GM23338 (cell line): ENCODE data around the gene DOCK10. TPM values are rescaled to one million over a fixed set of nuclear protein-coding genes. Genes with fewer than 3 reads are reported as not detected.

Experiments used
- ATAC-seq: fragments of 200-7000 bp; cut with Tn5 transposase; 3 replicates; pipeline ENCODE4 v1.9.1; 2020
- DNase-seq: peaks from one replicate; pipeline ENCODE4 v3.0.0-alpha.2; 2015; ENCODE audit warnings: low spot score
- H2AFZ ChIP-seq: fragments of 200-600 bp; sonication (generic); 2 replicates; pipeline ENCODE4 v1.8.0; 2016; ENCODE audit warnings: antibody characterized with exemption, mild to moderate bottlenecking, moderate library complexity
- H3F3A ChIP-seq: fragments of 200-600 bp; sonication (generic); replicated peaks from 2 replicates; pipeline ENCODE4 v1.8.0; 2017; ENCODE audit warnings: antibody characterized with exemption, mixed run types, low read depth
- H3K27ac ChIP-seq: fragments of 200-600 bp; sonication (generic); 2 replicates; pipeline ENCODE4 v1.6.1; 2016; ENCODE audit warnings: low read depth
- H3K27me3 ChIP-seq: fragments of 200-600 bp; sonication (generic); 2 replicates; pipeline ENCODE4 v1.8.0; 2016; ENCODE audit warnings: mild to moderate bottlenecking, mixed run types, moderate library complexity; ENCODE audit not compliant: insufficient read depth
- H3K36me3 ChIP-seq: fragments of 200-600 bp; sonication (generic); 2 replicates; pipeline ENCODE4 v1.8.0; 2016; ENCODE audit warnings: mild to moderate bottlenecking; ENCODE audit not compliant: insufficient read depth
- H3K4me1 ChIP-seq: fragments of 200-600 bp; sonication (generic); 2 replicates; pipeline ENCODE4 v1.8.0; 2016; ENCODE audit warnings: mild to moderate bottlenecking, moderate library complexity; ENCODE audit not compliant: insufficient read depth
- H3K4me2 ChIP-seq: fragments of 200-600 bp; sonication (generic); 2 replicates; pipeline ENCODE4 v1.7.1; 2017; ENCODE audit warnings: mixed run types
- H3K4me3 ChIP-seq: fragments of 200-600 bp; sonication (generic); 2 replicates; pipeline ENCODE4 v1.6.1; 2016; ENCODE audit warnings: mixed run types
- H3K79me2 ChIP-seq: fragments of 200-600 bp; sonication (generic); replicated peaks from 2 replicates; pipeline ENCODE4 v1.8.0; 2017; ENCODE audit warnings: mild to moderate bottlenecking; ENCODE audit not compliant: insufficient read depth
- H3K9me2 ChIP-seq: fragments of 200-600 bp; sonication (generic); 2 replicates; pipeline ENCODE4 v1.8.0; 2017; ENCODE audit not compliant: insufficient read depth
- H4K20me1 ChIP-seq: fragments of 200-600 bp; sonication (generic); replicated peaks from 2 replicates; pipeline ENCODE4 v1.8.0; 2017; ENCODE audit warnings: mild to moderate bottlenecking; ENCODE audit not compliant: insufficient read depth
- H3K27ac Mint-ChIP-seq: 2 replicates; pipeline ENCODE4 v1.8.0; 2020; ENCODE audit warnings: inconsistent platforms, mild to moderate bottlenecking, moderate library complexity, mixed read lengths
- H3K27me3 Mint-ChIP-seq: 3 replicates; pipeline ENCODE4 v1.8.0; 2022; ENCODE audit warnings: low read depth, mild to moderate bottlenecking, moderate library complexity, mixed read lengths, inconsistent platforms; ENCODE audit not compliant: insufficient read depth, poor library complexity
- H3K36me3 Mint-ChIP-seq: 3 replicates; pipeline ENCODE4 v1.8.0; 2021; ENCODE audit warnings: low read depth, mild to moderate bottlenecking, inconsistent platforms, moderate library complexity, mixed read lengths
- H3K4me1 Mint-ChIP-seq: 3 replicates; pipeline ENCODE4 v1.8.0; 2020; ENCODE audit warnings: mild to moderate bottlenecking, inconsistent platforms, mixed read lengths
- H3K4me3 Mint-ChIP-seq: 3 replicates; pipeline ENCODE4 v1.8.0; 2021; ENCODE audit warnings: moderate library complexity, mild to moderate bottlenecking, inconsistent platforms, mixed read lengths
- H3K9me3 Mint-ChIP-seq: 3 replicates; pipeline ENCODE4 v1.8.0; 2020; ENCODE audit warnings: moderate library complexity, mild to moderate bottlenecking, inconsistent platforms, mixed read lengths
- CREB1 ChIP-seq: fragments of 250-450 bp; sonication (Bioruptor Pico); IDR thresholded peaks from 2 replicates; pipeline ENCODE4 v1.5.0; 2020; ENCODE audit warnings: low read depth, mild to moderate bottlenecking, moderate library complexity
- CTCF ChIP-seq, 2 experiments: fragments of 200-600 bp in 1 of 2; sonication (generic) in 1 of 2; conservative IDR thresholded peaks; 2 replicates each; pipeline versions ENCODE4 v1.5.1 to v1.6.1; 2016 to 2017; ENCODE audit warnings: antibody characterized with exemption in 2 of 2, low read depth in 2 of 2, mild to moderate bottlenecking in 2 of 2, moderate library complexity in 1 of 2
- ETS1 ChIP-seq: IDR thresholded peaks from 2 replicates; pipeline ENCODE4 v1.6.1; 2016; ENCODE audit warnings: antibody characterized with exemption
- EZH2 ChIP-seq: fragments of 200-600 bp; sonication (generic); IDR thresholded peaks from one replicate; pipeline ENCODE4 v1.8.0; 2017; ENCODE audit warnings: antibody characterized with exemption, mild to moderate bottlenecking, low read depth; ENCODE audit not compliant: unreplicated experiment
- EZH2phosphoT487 ChIP-seq: fragments of 200-600 bp; sonication (generic); IDR thresholded peaks from one replicate; pipeline ENCODE4 v1.8.1; 2018; ENCODE audit warnings: antibody characterized with exemption; ENCODE audit not compliant: unreplicated experiment
- JUNB ChIP-seq: IDR thresholded peaks from one replicate; pipeline ENCODE4 v1.6.1; 2016; ENCODE audit warnings: antibody characterized with exemption; ENCODE audit not compliant: unreplicated experiment
- NANOG ChIP-seq: IDR thresholded peaks from 2 replicates; pipeline ENCODE4 v1.6.1; 2016; ENCODE audit warnings: antibody characterized with exemption, borderline replicate concordance
- POLR2AphosphoS5 ChIP-seq: IDR thresholded peaks from 2 replicates; pipeline ENCODE4 v1.6.1; 2016; ENCODE audit warnings: antibody characterized with exemption, low read depth
- REST ChIP-seq: IDR thresholded peaks from one replicate; pipeline ENCODE4 v1.6.1; 2018; ENCODE audit warnings: antibody characterized with exemption; ENCODE audit not compliant: unreplicated experiment
- ZNF114 ChIP-seq: fragments of 250-450 bp; sonication (Bioruptor Pico); IDR thresholded peaks from 2 replicates; pipeline ENCODE4 v1.5.0; 2020; ENCODE audit warnings: mild to moderate bottlenecking, moderate library complexity
- ZNF331 ChIP-seq: fragments of 250-450 bp; sonication (Bioruptor Pico); IDR thresholded peaks from 2 replicates; pipeline ENCODE4 v1.5.0; 2020; ENCODE audit warnings: low read depth, mild to moderate bottlenecking, moderate library complexity
- ZNF462 ChIP-seq: fragments of 250-450 bp; sonication (Bioruptor Pico); IDR thresholded peaks from 2 replicates; pipeline ENCODE4 v1.5.0; 2020; ENCODE audit warnings: mild to moderate bottlenecking, moderate library complexity
- polyA plus RNA-seq: library from polyadenylated mRNA; unstranded; fragments of >200 nt; fragmentation: Nextera tagmentation; extraction: Ambion mirVana; gene quantifications from 2 replicates; pipeline ENCODE4 v1.2.1, GENCODE V29; 2016
- total RNA-seq: library from RNA; depleted of rRNA; stranded (reverse); fragments of >200 nt; shearing (Covaris generic); gene quantifications from 2 replicates; pipeline ENCODE4 v1.2.3, GENCODE V29; 2014

The DOCK10 gene
- total and polyA plus RNA-seq, 2 experiments from 2014 or later = 1.0 to 1.7 TPM

- TF ChIP-seq ETS1 (no peak), CTCF (conservative IDR thresholded peaks at IDR 0.05; ENCODE audit: low read depth in 2 of 2) (no peak), ZNF114 (CRISPR knock-in tag) (no peak), EZH2 (no peak)
Measured at GRCh38 chr2:225070811-225071210, 28.5 kb upstream of the DOCK10 start (continued).

GRCh38 chr2:225069966-225070365 is 27.7 kb upstream of the DOCK10 start:
- DNase-seq (no peak), ATAC-seq (no peak)
- H3K9me2 ChIP-seq = peaks cover 18% of the 10 kb centered on the region
- H3K27ac ChIP-seq = no peak overlapping the region
- H3K4me1 Mint-ChIP-seq = peaks cover 23% of the 10 kb centered on the region
- peaks cover 27% of the 10 kb centered on the region for H3K9me3 Mint-ChIP-seq
- H3K4me1 ChIP-seq = peaks cover 16% of the 10 kb centered on the region; the same call in 1 of the 2 replicates
- peaks cover 21% of the 10 kb centered on the region for H3K36me3 Mint-ChIP-seq
- no peaks in the 10 kb centered on the region for H3K79me2 ChIP-seq
- H3K27me3 Mint-ChIP-seq = peaks cover 8% of the 10 kb centered on the region
- H3F3A ChIP-seq = no peaks in the 10 kb centered on the region
- no peak overlapping the region for H3K4me3 Mint-ChIP-seq
- H4K20me1 ChIP-seq = no peaks in the 10 kb centered on the region
- H3K36me3 ChIP-seq = 0 out of 2 replicates have a peak, but pooled peaks cover 5% of the 10 kb centered on the region
- no peak overlapping the region for H2AFZ ChIP-seq
- H3K27ac Mint-ChIP-seq = no peak overlapping the region
- no peaks in the 10 kb centered on the region for H3K27me3 ChIP-seq
- H3K4me2 ChIP-seq = no peak overlapping the region
- no peak overlapping the region for H3K4me3 ChIP-seq
- TF ChIP-seq ETS1 = no peak
- TF ChIP-seq REST = no peak
- no peak for TF ChIP-seq NANOG
- TF ChIP-seq CREB1 (CRISPR knock-in tag) = no peak
- TF ChIP-seq POLR2AphosphoS5 = no peak
- no peak for TF ChIP-seq ZNF331 (CRISPR knock-in tag)
- TF ChIP-seq ZNF462 (CRISPR knock-in tag) = no peak
- no peak for TF ChIP-seq EZH2phosphoT487
- TF ChIP-seq JUNB = no peak
- TF ChIP-seq ZNF114 (CRISPR knock-in tag) = no peak
